HG02798 (cell line): ENCODE results near the gene ZNF346.

Experiments used
- ATAC-seq: cut with Tn5 transposase; IDR thresholded peaks from one replicate; pipeline ENCODE4 v1.9.1; 2021; ENCODE audit warnings: mild to moderate bottlenecking; ENCODE audit not compliant: unreplicated experiment, poor library complexity

The ZNF346 gene

GRCh38 chr5:177092178-177093081, 69.9 kb downstream of the ZNF346 start:
- ATAC-seq, result no peak

GRCh38 chr5:177093082-177093712, 70.7 kb downstream of the ZNF346 start:
- no peak for ATAC-seq

- ATAC-seq, result no peak
These were observed 71.3 kb downstream of the ZNF346 start for GRCh38 chr5:177093803-177094202.

- ATAC-seq, result no peak
These were observed 72.0 kb downstream of the ZNF346 start for GRCh38 chr5:177094224-177095087.

GRCh38 chr5:177095088-177095669, 72.7 kb downstream of the ZNF346 start:
- no peak for ATAC-seq

- no peak for ATAC-seq
These were observed 73.9 kb downstream of the ZNF346 start for GRCh38 chr5:177096162-177097015.

GRCh38 chr5:177097016-177097985, 74.8 kb downstream of the ZNF346 start:
- ATAC-seq, result no peak

GRCh38 chr5:177098120-177098469, 75.6 kb downstream of the ZNF346 start:
- no peak for ATAC-seq

- ATAC-seq, result no peak
These were observed 76.1 kb downstream of the ZNF346 start for GRCh38 chr5:177098470-177099141.

- ATAC-seq, result no peak
These were observed 77.1 kb downstream of the ZNF346 start for GRCh38 chr5:177099422-177100093.

GRCh38 chr5:177100714-177101121, 78.2 kb downstream of the ZNF346 start:
- ATAC-seq, result no peak

GRCh38 chr5:177103523-177104253, 81.2 kb downstream of the ZNF346 start:
- ATAC-seq, result no peak

- ATAC-seq, result no peak
These were observed 83.4 kb downstream of the ZNF346 start for GRCh38 chr5:177105691-177106476.

- ATAC-seq, result no peak
These were observed 84.7 kb downstream of the ZNF346 start for GRCh38 chr5:177107159-177107558.

GRCh38 chr5:177109810-177110209, 87.3 kb downstream of the ZNF346 start:
- ATAC-seq, result no peak
